Measurements from ENCODE around the gene YES1.

GRCh38 chr18:680392-680791 is 131.7 kb downstream of the YES1 start:
- TF ChIP-seq, protein P1, sequence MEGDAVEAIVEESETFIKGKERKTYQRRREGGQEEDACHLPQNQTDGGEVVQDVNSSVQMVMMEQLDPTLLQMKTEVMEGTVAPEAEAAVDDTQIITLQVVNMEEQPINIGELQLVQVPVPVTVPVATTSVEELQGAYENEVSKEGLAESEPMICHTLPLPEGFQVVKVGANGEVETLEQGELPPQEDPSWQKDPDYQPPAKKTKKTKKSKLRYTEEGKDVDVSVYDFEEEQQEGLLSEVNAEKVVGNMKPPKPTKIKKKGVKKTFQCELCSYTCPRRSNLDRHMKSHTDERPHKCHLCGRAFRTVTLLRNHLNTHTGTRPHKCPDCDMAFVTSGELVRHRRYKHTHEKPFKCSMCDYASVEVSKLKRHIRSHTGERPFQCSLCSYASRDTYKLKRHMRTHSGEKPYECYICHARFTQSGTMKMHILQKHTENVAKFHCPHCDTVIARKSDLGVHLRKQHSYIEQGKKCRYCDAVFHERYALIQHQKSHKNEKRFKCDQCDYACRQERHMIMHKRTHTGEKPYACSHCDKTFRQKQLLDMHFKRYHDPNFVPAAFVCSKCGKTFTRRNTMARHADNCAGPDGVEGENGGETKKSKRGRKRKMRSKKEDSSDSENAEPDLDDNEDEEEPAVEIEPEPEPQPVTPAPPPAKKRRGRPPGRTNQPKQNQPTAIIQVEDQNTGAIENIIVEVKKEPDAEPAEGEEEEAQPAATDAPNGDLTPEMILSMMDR (IDR thresholded peaks at IDR 0.05): no peak
- no peak for TF ChIP-seq POLR2A (IDR thresholded peaks at IDR 0.05)
- TF ChIP-seq POLR2AphosphoS5 (IDR thresholded peaks at IDR 0.05): no peak

Measured in prostate gland (tissue), 2 donors.